Parietal lobe (tissue), 1 donor: Measurements from ENCODE around the gene PRMT3. TPM values are rescaled to one million over a fixed set of nuclear protein-coding genes. Genes with fewer than 3 reads are reported as not detected.

ENCODE experiments used
- total RNA-seq: library from RNA; depleted of rRNA; stranded (reverse); fragments of >200 nt; gene quantifications from one replicate; pipeline ENCODE4 v1.2.3, GENCODE V29; 2014

The PRMT3 gene
- total RNA-seq, result 25.7 TPM

DNA sequence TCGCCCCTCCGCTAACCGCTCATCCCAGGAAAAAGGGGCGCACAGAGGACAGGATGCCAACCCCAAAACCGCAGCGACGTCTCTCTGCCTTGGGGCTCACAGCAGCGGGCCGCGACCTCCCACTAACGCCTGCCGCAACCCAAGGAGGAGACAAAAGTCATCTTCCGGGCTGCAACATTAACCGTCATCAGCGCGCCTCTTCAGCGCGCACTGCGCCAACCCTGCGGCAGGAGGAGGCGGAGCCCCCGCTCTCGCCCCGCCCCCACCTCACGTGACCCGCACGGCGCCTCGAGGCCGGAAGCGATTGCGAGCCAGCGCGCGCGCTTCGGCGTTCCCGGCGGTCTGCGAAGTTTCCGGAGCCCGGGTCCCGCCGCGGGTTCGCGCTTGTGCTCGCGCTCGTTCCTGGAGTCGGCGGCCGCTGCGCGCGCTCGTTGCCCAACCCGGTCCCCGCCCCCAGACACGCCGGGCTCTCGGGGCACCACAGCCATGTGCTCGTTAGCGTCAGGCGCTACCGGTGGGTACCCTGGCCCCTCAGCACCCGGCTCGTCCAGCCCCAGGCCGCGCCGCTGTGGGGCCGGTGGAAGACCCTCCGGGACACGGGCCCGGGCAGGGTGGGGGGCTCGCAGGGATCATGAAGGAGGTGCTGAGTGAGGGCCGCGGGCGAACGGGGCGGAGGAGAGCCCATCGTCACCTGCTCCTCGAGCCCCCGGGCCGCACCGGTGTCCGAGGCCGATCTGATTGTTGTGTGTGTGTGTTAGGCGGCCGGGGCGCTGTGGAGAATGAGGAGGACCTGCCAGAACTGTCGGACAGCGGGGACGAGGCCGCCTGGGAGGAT is at the start of gene PRMT3:
PRMT3 (plus strand) TSS at position 456 of the 835 bp plus-strand sequence; CDS start at position 487, 31 bp downstream.

GRCh38 chr11:20363500-20364340 is 23.8 kb upstream of the PRMT3 start, which contains the start of gene HTATIP2:
Gene HTATIP2 (plus strand): TSS chr11:20363714. CDS start chr11:20364238, 524 bp downstream.

Other genes with a start within 250 kb of the PRMT3 start
- not detected for gene DBX1, start 227.2 kb upstream of the PRMT3 start, total RNA-seq
- 2.8 TPM for gene HTATIP2, start 24.0 kb upstream of the PRMT3 start, total RNA-seq
- not detected for gene SLC6A5, start 211.9 kb downstream of the PRMT3 start, total RNA-seq